ENCODE measurements around the gene FTCDNL1.

The FTCDNL1 gene

DNA sequence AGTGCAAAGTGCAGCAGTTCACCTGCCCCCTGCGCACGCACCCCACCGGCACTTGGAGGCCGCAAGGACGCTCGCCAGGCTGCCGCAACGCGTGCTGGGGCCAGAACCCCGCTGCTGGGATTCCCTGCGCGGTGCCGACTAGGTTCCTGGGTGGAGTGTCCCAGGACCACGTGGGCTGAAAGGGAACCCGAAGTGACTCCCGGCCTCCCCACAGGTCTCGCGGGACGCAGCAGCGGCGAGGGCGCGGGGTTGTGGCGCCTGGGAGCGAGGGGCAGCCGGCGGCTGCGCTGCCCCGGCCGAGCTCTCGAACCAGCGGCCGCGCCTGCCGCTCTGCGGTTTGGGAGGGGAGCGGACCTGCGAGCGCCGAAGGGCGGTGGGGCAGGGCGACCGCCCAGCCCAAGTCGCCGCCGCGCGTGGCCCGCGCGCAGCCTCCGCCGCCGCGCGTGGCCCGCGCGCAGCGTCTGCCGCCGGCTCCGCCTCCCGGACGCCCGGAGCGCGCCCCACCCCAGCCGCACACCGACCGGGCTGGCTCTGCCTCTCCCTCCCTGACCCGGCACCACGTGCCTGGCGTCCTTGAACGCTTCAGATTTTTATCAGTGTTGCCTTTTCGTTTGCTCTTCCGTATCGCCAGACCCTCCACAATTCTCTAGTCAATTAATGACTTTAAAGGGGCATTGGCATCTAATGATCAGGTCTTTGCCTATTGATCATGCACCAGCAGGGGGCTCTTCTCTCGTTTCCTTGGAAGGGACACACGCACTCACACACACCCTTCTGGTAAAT, at the start of gene FTCDNL1:
TSS of gene FTCDNL1 (minus strand) at position 475 of the 783 bp plus-strand sequence. CDS start 2,230 bp downstream, outside the sequence.
- DNase-seq (ENCODE audit: low read depth in 1 of 2, low spot score in 1 of 2) = peak; percentile 25 to 44

DNA sequence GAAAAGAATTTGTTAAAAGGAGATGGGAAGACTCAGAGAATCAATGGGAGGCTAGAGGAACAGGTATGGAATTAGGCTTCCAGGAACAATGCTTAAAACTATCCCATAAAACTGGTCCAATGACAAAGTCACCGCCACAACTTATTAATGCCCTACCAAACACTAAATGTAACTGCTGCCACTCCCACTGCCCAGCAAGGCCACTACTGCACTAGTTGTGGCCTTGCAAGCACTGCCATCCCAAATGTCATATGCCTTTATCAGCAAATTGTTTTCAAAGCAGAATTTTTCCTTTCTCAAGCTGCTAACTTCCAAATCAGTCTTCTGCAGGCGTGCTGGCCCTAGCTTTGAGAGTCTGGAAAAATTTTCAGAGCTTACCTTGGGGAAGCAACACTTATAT, 45.6 kb upstream of the FTCDNL1 start:
- DNase-seq (ENCODE audit: low read depth in 1 of 2, low spot score in 1 of 2) = no peak

DNA sequence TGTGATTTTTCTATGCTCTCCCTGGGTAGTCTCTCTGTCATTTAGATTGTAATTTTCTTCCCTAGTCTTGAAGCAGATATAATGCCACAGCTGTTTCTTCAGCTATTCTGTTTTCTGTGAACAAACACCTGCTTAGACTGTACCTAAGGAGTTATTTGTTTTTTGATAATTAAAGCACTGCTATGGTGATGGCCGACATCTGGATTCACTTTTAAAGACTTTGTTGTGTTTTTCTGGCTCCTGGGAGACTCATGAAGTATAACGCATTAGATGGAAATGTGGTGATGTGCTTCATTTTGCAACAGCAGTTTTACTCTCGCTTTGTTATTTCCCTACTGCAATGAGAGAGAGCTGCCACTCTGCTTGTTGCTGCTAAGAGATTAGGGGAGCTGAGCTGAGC, 44.4 kb upstream of the FTCDNL1 start:
- no peak for DNase-seq (ENCODE audit: low read depth in 1 of 2, low spot score in 1 of 2)

DNA sequence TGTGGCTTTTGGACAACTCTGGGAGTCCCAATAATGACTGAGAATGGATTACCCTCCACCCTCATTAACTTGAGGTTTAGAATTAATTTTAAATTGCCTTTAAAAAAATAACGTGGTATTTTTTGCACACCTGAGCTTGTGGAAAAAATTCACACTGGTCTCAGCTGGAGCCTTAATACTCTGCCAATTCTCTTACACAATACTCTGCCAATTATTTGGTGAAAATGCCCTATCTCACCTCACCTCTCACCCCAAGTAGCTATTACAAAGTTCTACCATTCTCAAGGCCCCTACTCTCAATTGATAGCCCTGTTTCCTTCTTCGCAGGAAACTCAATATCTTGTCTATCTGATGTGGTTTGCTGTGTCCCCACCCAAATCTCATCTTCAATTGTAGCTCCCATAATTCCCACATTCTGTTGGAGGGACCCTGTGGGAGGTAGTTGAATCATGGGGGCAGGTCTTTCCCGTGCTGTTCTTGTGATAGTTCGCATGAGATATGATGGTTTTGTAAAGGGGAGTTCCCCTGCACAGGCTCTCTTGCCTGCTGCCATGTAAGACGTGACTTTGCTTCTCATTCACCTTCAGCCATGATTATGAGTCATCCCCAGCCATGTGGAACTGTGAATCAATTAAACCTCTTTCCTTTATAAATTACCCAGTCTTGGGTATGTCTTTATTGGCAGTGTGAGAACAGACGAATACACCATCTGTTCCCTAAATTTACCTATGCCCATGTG, 32.7 kb upstream of the FTCDNL1 start:
- no peak for DNase-seq (ENCODE audit: low read depth in 1 of 2, low spot score in 1 of 2)

DNA sequence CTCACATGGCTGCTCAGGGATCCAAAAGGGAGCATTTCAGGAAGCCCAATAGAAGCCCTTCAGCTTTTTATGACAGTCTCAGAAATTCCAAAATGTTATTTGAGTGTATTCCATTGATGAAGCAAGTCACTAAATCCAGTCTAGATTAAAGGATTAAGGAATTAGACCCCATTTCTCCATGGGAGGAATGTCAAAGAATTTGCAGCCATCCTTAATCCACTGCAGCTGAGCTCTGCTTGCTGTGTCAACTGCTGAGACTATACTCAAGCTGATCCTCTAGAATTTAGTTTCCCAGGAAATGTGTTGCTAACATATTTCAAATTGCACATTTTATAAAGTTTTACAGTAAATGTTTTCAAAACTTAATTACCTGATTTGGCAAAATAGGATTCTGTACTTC, 31.7 kb upstream of the FTCDNL1 start:
- no peak for DNase-seq (ENCODE audit: low read depth in 1 of 2, low spot score in 1 of 2)

DNA sequence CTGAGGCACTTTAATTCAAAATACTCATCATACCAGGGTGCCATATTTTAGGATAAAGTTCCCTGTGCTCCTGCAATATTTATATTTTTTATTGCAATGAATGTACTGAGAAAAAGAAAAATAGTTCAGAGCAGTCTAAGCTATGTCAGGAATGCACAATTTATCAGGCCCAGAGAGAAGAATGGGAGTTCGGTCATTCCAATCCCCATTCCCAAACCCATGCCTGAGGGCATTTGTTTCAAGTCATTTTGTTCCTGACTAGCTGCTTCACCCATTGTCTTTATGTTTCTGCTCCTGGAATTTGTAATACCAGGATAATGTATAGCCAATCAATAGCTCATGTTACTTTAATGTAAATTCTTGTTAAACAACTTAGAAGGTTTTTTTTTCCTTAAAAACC, 24.4 kb upstream of the FTCDNL1 start:
- DNase-seq (ENCODE audit: low read depth in 1 of 2, low spot score in 1 of 2) = no peak

DNA sequence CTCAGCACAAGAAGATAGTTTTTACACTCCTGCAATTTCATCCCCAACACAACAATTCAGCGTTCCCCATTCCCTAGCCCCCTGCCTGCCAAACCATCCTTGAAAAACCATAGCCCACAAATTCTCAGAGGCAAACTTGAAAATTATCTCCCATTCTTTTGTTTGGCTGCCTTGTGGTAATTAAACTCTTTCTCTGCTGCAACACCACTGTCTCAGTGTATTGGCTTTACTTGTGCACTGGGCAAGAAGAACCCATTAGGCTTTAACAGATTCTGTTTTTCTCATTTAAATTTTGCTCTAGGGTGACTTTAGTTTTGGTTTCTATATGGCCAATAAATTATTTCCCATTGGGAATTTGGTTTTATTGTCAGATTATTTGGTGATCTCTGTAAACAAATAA, 23.2 kb upstream of the FTCDNL1 start:
- DNase-seq (ENCODE audit: low read depth in 1 of 2, low spot score in 1 of 2) = no peak

DNA sequence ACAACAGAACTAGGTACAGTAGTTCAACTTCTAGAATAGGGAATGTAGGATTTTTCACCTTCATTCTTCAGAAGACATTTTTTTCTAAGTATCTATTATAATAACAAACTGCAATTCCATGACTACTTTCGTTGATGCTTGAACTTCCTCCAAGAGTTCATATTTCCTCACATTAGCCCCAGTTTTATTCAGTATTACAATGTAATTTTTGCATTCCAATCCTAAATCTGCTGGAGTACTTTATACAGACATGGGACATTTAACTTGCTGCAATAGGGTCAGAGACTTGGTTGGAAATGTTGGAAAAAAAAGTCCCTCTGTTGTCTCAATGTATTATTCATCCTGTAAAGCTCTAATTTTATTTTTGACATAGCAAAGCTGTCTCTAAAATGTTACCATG, 19.6 kb upstream of the FTCDNL1 start:
- DNase-seq (ENCODE audit: low read depth in 1 of 2, low spot score in 1 of 2) = no peak

DNA sequence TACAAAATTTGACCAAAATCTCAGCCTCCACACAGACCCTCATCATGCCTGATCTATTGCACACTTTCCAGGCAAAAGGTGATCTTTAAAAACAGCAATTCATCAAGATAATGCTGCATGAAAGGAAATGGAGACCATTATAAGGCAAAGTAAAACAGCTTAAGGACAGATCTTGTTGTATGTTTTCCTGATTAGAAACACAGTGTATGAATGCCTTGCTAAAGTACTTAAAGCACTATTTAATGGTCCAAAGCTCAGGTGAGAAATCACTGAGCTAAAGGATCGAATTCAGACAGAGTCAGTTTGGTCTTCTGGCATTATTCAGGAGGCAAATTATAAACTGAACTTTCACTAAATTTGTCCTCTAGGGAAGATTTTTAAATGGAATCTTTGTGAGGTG, 18.7 kb upstream of the FTCDNL1 start:
- no peak for DNase-seq (ENCODE audit: low read depth in 1 of 2, low spot score in 1 of 2)

DNA sequence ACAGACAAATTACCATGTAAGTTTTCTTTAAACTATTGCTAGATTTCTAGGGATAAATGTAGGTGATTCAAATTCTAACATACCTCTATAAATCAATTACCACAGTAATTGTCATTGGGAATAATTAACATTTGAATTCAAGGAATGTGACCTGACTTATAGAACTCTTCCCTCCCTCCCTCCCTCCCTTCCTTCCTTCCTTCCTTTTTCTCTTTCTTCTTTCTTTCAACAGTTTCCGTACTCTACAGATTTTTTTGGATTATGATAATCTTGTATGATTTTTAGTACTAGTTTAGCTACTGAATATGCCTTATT, 18.2 kb upstream of the FTCDNL1 start:
- DNase-seq (ENCODE audit: low read depth in 1 of 2, low spot score in 1 of 2) = no peak

DNA sequence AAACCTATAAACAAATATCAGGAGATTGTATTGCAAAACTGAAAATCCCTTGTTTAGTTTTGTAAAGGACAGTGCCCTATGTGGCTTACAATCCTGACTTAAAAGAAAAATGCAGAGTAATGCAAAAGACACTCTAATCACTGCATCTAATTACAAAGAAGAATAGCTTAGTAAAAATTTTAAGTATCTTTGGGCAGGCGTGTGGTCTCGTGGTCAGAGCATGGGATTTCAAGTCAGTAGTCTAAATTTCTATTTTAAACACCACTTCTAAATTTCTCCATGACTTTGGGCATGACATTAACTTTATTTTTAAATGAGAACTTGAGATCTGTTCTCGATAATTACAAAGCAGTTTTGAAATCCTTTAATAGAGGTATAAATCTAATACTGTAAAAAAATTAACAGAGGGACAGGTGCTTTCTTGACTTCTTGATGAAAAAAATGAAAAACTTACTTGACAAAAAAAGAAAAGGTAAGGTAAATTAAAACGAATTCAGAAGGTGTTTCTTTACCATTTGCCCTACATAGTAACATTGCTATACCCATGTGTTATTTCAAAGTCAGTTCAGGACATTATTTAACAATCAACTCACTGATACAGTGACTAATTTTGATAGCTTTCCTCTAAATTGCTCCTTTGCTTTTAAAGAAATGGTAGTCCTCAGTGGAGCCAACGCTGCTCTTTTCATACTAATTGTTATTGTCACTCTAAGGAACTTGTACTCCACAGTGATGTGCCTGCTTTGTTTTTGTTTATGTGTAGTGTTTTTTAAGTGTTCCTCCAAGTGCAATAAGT, 17.6 kb upstream of the FTCDNL1 start:
- no peak for DNase-seq (ENCODE audit: low read depth in 1 of 2, low spot score in 1 of 2)

DNA sequence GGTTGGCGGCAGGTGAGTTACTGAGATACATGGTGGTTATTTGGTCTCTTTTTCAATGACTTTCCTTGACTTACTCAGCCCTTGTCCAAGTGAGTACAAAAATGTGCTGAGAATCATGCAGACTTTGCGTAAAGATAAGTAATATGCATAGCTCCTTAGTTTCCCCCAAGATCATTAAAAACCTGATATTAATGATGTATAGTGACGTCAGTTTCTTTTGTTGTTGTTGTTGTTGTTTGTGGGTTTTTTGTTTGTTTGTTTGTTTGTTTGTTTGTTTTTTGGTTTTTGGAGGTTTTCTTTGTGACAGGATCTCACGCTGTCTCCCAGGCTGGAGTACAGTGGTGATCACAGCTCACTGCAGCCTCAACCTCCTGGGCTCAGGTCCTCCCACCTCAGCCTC, 14.9 kb upstream of the FTCDNL1 start:
- DNase-seq (ENCODE audit: low read depth in 1 of 2, low spot score in 1 of 2) = no peak

DNA sequence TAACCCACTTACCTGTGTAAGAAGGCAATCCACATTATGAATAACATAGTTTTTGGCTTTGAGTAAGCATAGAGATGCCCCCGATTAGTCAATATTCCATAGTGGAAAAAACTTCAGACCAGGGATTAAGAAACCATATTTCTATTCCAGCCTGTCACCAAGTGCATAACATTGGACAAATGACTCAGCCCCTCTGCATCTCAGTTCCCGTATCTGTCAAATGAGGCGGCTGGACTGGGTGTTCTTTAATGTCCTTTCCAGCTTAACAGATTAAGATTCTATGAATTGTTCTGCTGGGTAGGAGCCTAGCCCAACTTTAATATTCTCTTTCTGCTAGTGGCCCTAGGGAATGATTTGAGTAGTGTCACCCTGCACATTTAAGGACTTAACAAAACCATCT, 11.8 kb upstream of the FTCDNL1 start:
- no peak for DNase-seq (ENCODE audit: low read depth in 1 of 2, low spot score in 1 of 2)

DNA sequence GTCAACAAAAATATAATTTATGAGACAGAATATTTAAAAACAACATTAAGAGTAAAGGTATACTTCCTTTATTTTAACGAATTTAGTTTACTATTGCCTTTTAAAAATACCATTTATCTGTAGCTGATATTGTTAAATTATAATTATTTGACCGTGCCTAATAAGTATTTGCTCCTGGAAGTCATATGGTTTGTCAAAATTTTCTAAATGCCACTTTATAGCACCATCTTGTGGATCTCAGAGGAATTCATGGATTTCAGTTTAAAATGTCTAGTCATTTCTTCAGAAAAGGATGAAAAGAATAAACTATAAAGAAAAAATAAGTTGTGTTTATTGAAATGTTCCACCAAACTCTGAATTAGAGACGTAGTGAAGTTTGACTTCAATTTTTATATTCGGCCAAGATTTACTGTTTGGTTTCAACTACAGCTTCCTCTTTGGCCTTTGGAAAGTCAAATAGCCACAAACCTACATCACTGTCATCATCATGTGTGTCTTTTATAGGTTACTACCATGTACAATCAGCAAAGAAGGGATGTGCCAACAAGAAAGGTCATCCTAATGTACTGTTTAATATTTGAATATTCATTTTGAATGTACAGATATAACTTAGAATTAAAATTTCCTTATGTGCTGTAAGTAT, 10.3 kb upstream of the FTCDNL1 start:
- no peak for DNase-seq (ENCODE audit: low read depth in 1 of 2, low spot score in 1 of 2)

DNA sequence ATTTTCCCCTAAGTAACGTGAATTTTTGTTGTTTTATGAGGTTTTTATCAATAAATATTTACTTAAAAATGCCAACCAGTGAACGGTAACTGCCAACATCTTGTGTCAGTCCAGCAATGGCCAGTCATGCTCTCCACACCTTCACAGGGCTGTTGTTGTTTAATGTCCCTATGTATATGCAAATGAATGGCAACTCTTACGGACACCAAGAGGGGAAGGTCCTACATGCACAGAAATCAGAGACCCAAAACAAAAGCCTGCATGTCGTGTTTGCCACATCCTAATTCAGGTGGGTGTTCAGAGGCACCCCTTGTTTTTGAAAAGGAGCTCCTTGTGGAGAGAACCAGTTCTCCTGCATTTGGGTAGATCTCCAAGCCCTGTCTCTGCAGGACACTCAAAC, 4.8 kb upstream of the FTCDNL1 start:
- DNase-seq (ENCODE audit: low read depth in 1 of 2, low spot score in 1 of 2) = no peak

DNA sequence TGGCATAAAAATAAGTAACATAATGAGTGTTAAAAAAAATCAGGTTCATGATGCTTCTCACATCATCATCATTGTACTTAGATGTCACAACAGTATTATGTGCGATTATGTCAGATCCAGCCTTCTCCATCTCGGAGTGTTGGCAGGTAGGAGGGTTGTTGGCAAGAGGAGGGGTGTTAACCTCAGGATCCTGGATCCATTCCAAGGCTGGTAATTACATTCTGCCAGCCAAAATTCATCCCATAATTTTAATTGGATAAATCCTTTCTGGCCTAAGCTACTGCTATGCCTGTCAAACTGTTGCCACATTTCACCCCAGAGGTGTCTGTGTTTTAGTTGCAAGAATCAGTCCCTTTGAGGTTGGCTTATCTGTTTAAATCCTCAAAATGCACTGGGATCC, 891 bp upstream of the FTCDNL1 start:
- no peak for DNase-seq (ENCODE audit: low read depth in 1 of 2, low spot score in 1 of 2)

DNA sequence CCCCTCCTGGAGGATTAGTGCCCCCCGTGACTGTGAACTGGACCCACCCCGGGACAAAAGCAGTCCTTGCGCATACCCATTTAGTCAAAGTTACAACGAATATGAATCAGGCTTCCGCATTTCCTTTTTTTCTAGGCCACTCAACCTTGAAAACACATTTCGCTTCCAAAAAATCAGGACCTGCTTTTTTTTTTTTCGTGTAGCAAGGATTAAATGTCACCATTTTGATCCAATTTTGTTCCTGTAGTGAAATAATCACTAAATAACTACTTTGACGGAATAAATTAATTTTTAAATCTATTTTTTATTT, 464 bp upstream of the FTCDNL1 start:
- DNase-seq (ENCODE audit: low read depth in 1 of 2, low spot score in 1 of 2) = no peak

DNA sequence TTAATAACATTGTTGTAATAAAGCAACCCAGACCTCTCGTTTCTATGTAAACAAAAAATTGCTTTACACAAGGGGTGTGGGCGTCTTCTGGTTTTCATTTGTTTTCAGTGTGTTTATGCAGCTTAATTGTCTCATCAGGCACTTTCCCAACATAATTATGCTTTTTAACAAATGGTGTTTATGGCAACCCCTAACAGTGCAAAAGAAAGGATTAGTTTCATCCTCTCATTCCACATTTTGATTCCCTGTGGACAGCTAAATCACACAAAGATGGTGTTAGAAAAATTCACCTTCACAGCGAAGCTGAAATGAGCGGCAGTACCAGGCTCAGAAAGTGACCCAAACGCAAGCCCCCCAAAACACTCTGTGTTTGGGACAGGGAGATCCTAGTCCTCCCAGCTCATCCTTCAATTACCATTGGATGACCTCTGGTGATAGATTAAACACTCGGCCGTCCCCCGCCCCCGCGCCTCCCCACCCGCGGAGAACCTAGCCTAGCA, 724 bp downstream of the FTCDNL1 start:
- DNase-seq (ENCODE audit: low read depth in 1 of 2, low spot score in 1 of 2) = no peak

DNA sequence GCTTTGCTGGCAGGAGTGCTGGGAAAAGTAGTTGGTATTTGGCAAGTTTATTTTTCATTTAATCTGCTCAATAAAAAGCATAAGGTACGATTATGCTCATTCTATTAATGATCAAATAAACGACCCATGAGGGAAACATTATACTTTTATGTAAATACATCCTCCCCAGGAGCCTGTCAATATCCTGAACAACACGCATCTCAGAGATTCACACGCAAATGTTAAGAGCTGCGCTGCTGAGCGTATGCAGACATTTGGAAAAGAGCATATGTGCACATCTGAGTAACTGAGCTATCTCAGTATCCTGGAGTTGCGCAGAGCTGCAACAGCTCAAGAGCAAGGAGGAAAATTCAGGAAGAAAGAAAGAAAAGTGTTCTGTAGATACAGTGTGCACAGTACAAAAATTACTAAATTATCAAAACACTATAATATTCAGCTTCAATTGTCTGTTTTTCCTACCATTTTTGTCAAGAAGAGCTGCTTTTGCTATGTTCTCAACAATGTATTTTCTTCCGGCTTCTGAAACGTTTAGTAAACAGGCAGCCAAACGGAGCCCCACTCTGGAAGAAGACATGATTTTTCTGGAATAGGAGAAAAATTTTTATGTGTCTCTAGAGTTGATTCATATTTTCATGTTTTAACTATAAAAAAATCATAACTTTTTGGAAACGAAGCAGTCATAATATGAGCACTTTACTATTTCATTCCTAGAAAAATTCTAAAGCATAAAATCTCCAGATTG, 2.4 kb downstream of the FTCDNL1 start:
- no peak for DNase-seq (ENCODE audit: low read depth in 1 of 2, low spot score in 1 of 2)

DNA sequence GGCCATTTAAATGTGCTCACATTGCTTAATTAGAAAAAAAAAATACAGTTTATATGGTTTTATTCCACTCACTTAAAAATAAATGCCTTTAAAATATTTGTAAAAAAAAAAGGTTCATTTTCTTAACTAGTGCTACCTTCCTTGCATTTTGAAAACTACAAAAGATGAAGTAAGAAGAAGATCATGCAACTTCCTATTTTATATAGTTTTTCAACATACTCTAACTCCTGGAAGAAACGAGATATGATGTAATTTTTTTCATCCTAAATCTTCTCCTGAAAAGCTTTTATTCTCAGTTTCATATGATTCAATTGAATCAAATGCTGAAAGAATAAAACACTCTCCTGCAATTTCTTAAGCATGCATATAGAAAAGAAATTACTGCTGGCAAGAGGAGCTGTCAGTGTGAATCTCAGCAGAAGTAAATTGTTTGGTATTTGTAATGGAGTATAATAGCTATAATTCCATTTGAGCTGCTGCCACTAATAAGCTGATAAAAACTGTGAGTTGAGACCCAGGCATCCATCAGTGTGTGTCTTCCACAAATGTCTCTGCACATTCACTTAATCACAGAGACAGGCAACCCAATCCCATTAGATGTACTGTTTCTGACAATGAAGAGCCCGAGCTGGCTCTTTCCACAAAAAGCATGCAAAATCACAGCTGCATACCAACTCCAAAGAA, 3.7 kb downstream of the FTCDNL1 start:
- DNase-seq (ENCODE audit: low read depth in 1 of 2, low spot score in 1 of 2) = no peak
